WTC11 (cell line): Measurements from ENCODE around the gene FEN1. TPM values are rescaled to one million over a fixed set of nuclear protein-coding genes. Genes with fewer than 3 reads are reported as not detected.

ENCODE experiments used
- ATAC-seq: fragments of 200-7000 bp; cut with Tn5 transposase; 2 replicates; pipeline ENCODE4 v1.10.0; 2021; ENCODE audit warnings: mild to moderate bottlenecking, moderate library complexity
- CTCF ChIA-PET: fragments of 300-600 bp; sonication (Branson Sonifier 250); formaldehyde crosslinking; loops from one replicate; lab custom pipeline; 2021; ENCODE audit warnings: antibody characterized with exemption; lab: Charles Lee
- POLR2A ChIA-PET: fragments of 350-600 bp; sonication (Branson Sonifier 250); formaldehyde crosslinking; loops from one replicate; lab custom pipeline; 2021; ENCODE audit warnings: antibody characterized with exemption; lab: Charles Lee
- DNase-seq: peaks from one replicate; pipeline ENCODE4 v3.0.0; 2021; ENCODE audit warnings: low spot score
- H3K27ac Mint-ChIP-seq: 2 replicates; pipeline ENCODE4 v1.8.0; 2021; ENCODE audit warnings: mixed read lengths
- H3K27me3 Mint-ChIP-seq: 2 replicates; pipeline ENCODE4 v1.8.0; 2021; ENCODE audit warnings: low read depth, mild to moderate bottlenecking, moderate library complexity, mixed read lengths
- H3K36me3 Mint-ChIP-seq: 2 replicates; pipeline ENCODE4 v1.8.0; 2021; ENCODE audit warnings: mixed read lengths
- H3K4me1 Mint-ChIP-seq: 2 replicates; pipeline ENCODE4 v1.8.0; 2022; ENCODE audit warnings: mixed read lengths
- H3K4me3 Mint-ChIP-seq: 2 replicates; pipeline ENCODE4 v1.8.0; 2021; ENCODE audit warnings: mild to moderate bottlenecking, moderate library complexity, mixed read lengths
- H3K9me3 Mint-ChIP-seq: 2 replicates; pipeline ENCODE4 v1.8.0; 2021; ENCODE audit warnings: mixed read lengths
- ETV6 ChIP-seq: sonication (generic); formaldehyde crosslinking; IDR thresholded peaks from 2 replicates; pipeline ENCODE4 v1.8.1; 2022; ENCODE audit warnings: mild to moderate bottlenecking, missing genetic modification reagents
- FOXJ3 ChIP-seq: sonication (generic); formaldehyde crosslinking; IDR thresholded peaks from 2 replicates; pipeline ENCODE4 v1.9.0; 2021; ENCODE audit warnings: missing genetic modification reagents, mild to moderate bottlenecking, borderline replicate concordance
- FOXK1 ChIP-seq: sonication (generic); formaldehyde crosslinking; IDR thresholded peaks from 2 replicates; pipeline ENCODE4 v1.8.0; 2022; ENCODE audit warnings: mild to moderate bottlenecking, moderate library complexity, missing genetic modification reagents
- FOXP1 ChIP-seq: sonication (generic); formaldehyde crosslinking; IDR thresholded peaks from 2 replicates; pipeline ENCODE4 v1.8.0; 2022; ENCODE audit warnings: missing genetic modification reagents, mild to moderate bottlenecking, moderate library complexity, borderline replicate concordance
- HMGA2 ChIP-seq: fragments of 250-450 bp; sonication (Bioruptor Pico); IDR thresholded peaks from 2 replicates; pipeline ENCODE4 v1.4.0; 2021; ENCODE audit warnings: mild to moderate bottlenecking, moderate library complexity
- MXD4 ChIP-seq: fragments of 250-450 bp; sonication (Bioruptor Pico); IDR thresholded peaks from 2 replicates; pipeline ENCODE4 v1.8.0; 2021; ENCODE audit warnings: mild to moderate bottlenecking, moderate library complexity, borderline replicate concordance
- SMAD4 ChIP-seq: sonication (generic); formaldehyde crosslinking; IDR thresholded peaks from 2 replicates; pipeline ENCODE4 v1.8.0; 2022; ENCODE audit warnings: mild to moderate bottlenecking, missing genetic modification reagents
- ZBTB21 ChIP-seq: sonication (generic); formaldehyde crosslinking; IDR thresholded peaks from 2 replicates; pipeline ENCODE4 v1.8.1; 2023; ENCODE audit warnings: mild to moderate bottlenecking, missing genetic modification reagents, borderline replicate concordance
- ZNF317 ChIP-seq: sonication (generic); formaldehyde crosslinking; IDR thresholded peaks from 2 replicates; pipeline ENCODE4 v1.8.1; 2023; ENCODE audit warnings: low read depth, mild to moderate bottlenecking, moderate library complexity, missing genetic modification reagents, borderline replicate concordance
- total RNA-seq: library from RNA; stranded (reverse); gene quantifications from 3 replicates; pipeline ENCODE4 v1.2.3, GENCODE V29; 2021
- TF ChIP-seq, protein P1 (sequence below): sonication (generic); formaldehyde crosslinking; IDR thresholded peaks from 2 replicates; pipeline ENCODE4 v1.8.1; 2023; ENCODE audit warnings: mild to moderate bottlenecking, missing genetic modification reagents, borderline replicate concordance
- TF ChIP-seq, protein P2 (sequence below): sonication (generic); formaldehyde crosslinking; IDR thresholded peaks from 2 replicates; pipeline ENCODE4 v1.8.0; 2022; ENCODE audit warnings: mild to moderate bottlenecking, missing genetic modification reagents
- TF ChIP-seq, protein P3 (sequence below): sonication (generic); formaldehyde crosslinking; conservative IDR thresholded peaks from 2 replicates; pipeline ENCODE4 v1.8.1; 2022; ENCODE audit warnings: mild to moderate bottlenecking, missing genetic modification reagents
- TF ChIP-seq, protein P4 (sequence below): fragments of 250-450 bp; sonication (Bioruptor Pico); conservative IDR thresholded peaks from 2 replicates; pipeline ENCODE4 v1.9.0; 2021; ENCODE audit warnings: mild to moderate bottlenecking

Gene FEN1
- total RNA-seq, 1 experiment from 2014 or later, result 96.3 TPM

DNA sequence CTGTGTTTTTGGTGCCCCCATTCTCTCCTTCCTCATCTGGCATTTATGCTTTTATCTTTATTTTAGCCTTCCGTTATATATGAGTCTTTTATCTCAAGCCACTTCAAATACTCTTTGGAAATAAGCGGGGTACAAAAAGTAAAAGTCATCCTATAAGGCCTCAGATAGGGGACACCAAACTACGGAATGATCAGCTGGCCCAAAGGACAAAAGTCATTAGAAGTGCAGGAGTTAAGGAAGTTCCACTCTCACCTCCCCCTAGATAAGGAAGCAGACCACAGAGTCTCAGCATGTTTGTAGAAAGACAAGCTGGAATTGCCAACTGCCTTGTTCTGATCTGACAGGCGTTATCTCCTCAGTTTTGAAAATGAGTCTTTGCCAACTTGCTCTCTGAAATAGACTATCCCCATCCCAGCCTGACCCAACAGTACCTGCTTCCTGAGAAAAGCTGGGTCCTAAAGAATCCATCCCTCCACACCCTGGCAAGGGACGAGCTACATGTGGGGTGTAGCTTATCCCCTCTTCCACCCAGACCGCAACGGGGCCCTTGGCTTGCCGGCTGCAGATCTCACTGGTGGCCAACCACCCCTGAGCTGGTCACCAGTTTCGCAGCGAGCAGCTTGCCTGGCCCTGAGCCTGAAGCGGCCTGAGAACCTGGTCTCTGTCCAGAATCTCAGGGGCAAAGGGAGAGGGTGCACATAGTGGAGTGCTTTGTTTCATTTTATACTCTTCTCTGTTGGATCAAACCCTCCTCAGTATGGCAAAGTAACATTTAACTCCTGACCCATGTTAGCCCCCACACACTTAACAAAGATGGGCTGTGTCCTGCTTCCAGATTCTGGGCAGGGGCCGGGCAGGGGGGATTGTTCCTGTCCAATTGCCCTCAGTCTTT is 49.2 kb downstream of the FEN1 start:
- TF ChIP-seq ZBTB21 (CRISPR knock-in tag) (no peak), FOXJ3 (CRISPR knock-in tag) (no peak), HMGA2 (CRISPR knock-in tag) (no peak), ETV6 (CRISPR knock-in tag) (no peak), SMAD4 (CRISPR knock-in tag) (no peak), MXD4 (no peak), FOXP1 (CRISPR knock-in tag) (no peak)
- TF ChIP-seq, protein P1, sequence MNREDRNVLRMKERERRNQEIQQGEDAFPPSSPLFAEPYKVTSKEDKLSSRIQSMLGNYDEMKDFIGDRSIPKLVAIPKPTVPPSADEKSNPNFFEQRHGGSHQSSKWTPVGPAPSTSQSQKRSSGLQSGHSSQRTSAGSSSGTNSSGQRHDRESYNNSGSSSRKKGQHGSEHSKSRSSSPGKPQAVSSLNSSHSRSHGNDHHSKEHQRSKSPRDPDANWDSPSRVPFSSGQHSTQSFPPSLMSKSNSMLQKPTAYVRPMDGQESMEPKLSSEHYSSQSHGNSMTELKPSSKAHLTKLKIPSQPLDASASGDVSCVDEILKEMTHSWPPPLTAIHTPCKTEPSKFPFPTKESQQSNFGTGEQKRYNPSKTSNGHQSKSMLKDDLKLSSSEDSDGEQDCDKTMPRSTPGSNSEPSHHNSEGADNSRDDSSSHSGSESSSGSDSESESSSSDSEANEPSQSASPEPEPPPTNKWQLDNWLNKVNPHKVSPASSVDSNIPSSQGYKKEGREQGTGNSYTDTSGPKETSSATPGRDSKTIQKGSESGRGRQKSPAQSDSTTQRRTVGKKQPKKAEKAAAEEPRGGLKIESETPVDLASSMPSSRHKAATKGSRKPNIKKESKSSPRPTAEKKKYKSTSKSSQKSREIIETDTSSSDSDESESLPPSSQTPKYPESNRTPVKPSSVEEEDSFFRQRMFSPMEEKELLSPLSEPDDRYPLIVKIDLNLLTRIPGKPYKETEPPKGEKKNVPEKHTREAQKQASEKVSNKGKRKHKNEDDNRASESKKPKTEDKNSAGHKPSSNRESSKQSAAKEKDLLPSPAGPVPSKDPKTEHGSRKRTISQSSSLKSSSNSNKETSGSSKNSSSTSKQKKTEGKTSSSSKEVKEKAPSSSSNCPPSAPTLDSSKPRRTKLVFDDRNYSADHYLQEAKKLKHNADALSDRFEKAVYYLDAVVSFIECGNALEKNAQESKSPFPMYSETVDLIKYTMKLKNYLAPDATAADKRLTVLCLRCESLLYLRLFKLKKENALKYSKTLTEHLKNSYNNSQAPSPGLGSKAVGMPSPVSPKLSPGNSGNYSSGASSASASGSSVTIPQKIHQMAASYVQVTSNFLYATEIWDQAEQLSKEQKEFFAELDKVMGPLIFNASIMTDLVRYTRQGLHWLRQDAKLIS (CRISPR knock-in tag), result no peak
- TF ChIP-seq, protein P2, sequence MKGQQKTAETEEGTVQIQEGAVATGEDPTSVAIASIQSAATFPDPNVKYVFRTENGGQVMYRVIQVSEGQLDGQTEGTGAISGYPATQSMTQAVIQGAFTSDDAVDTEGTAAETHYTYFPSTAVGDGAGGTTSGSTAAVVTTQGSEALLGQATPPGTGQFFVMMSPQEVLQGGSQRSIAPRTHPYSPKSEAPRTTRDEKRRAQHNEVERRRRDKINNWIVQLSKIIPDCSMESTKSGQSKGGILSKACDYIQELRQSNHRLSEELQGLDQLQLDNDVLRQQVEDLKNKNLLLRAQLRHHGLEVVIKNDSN, result no peak
- TF ChIP-seq, protein P3, sequence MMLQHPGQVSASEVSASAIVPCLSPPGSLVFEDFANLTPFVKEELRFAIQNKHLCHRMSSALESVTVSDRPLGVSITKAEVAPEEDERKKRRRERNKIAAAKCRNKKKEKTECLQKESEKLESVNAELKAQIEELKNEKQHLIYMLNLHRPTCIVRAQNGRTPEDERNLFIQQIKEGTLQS (CRISPR knock-in tag), result no peak
- TF ChIP-seq, protein P4, sequence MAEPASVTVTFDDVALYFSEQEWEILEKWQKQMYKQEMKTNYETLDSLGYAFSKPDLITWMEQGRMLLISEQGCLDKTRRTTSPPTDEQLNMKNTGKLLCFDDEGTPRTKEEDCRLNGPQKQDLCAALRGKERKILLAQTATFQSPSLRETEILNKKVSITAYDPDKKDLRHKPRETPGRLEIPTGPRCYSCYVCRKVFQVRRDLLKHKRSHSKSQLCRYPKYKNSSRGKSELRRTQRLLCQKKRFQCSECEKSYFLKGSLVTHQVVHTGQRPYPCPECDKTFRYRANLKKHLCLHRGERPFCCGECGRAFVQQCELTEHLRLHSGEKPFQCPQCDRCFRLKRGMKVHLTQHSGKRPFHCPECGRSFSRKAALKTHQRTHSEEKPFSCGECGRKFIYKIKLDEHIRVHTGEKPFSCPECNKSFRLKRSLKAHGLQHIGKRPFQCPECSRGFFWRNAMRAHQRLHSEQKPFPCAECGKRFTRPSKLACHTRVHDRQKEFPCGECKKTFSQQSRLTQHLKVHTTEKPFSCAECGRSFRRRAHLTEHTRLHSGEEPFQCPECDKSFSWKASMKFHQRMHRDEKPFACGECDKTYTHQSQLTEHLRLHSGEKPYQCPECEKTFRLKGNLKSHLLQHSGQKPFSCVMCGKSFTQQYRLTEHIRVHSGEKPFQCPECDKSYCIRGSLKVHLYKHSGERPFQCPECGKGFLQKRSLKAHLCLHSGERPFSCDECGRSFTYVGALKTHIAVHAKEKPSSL (CRISPR knock-in tag), result no peak
- peaks cover 88% of the 10 kb centered on the region for H3K36me3 Mint-ChIP-seq
- POLR2A ChIA-PET, result no interaction called here

DNA sequence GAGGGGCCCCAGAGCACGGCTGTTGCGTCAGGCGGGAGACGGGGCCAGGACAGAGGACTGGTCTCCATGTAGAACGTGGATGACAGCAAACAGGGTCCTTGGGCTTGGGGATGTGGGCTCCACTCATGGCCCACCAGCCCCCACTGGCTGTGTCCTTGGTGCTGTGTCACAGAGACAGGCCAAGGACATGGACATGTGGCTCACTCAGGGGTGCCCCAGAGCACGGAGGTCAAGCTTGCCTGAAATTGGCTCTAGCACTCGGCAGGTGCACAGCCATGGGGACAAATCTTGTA is 49.8 kb downstream of the FEN1 start:
- H3K4me1 Mint-ChIP-seq, result peaks cover 3% of the 10 kb centered on the region; the same call in 1 of the 2 replicates
- H3K27me3 Mint-ChIP-seq, result no peaks in the 10 kb centered on the region
- TF ChIP-seq FOXK1 (CRISPR knock-in tag) (no peak), ZNF317 (CRISPR knock-in tag) (no peak)
- TF ChIP-seq, all 79 proteins: peak for 0
- no peak overlapping the region for H3K4me3 Mint-ChIP-seq
- peaks cover 89% of the 10 kb centered on the region for H3K36me3 Mint-ChIP-seq
- CTCF ChIA-PET, result no interaction called here
- H3K9me3 Mint-ChIP-seq, result 0 out of 2 replicates have a peak, but pooled peaks cover 3% of the 10 kb centered on the region
- DNase-seq (no peak), ATAC-seq (no peak)
- POLR2A ChIA-PET, result no interaction called here
- H3K27ac Mint-ChIP-seq, result no peak overlapping the region

More for the DNA sequence above, 49.2 kb downstream of the FEN1 start:
- Mint-ChIP-seq H3K4me3 (no peak overlapping the region), H3K27me3 (no peaks in the 10 kb centered on the region), H3K9me3 (0 out of 2 replicates have a peak, but pooled peaks cover 3% of the 10 kb centered on the region), H3K27ac (no peak overlapping the region; the same call in 1 of the 2 replicates), H3K4me1 (peaks cover 6% of the 10 kb centered on the region)
- DNase-seq (no peak), ATAC-seq (no peak)
- CTCF ChIA-PET, result no interaction called here
